Lower lobe of right lung (tissue), 2 donors: ENCODE results near the gene PLA2G4D. TPM values are rescaled to one million over a fixed set of nuclear protein-coding genes. Genes with fewer than 3 reads are reported as not detected.

Source experiments
- ATAC-seq, 2 donors: fragments of 200-7000 bp; cut with Tn5 transposase; one replicate each; pipeline ENCODE4 v1.9.1; 2020 to 2022; ENCODE audit warnings: mild to moderate bottlenecking in 2 of 2, moderate library complexity in 2 of 2
- DNase-seq: peaks from one replicate; pipeline ENCODE4 v3.0.0-alpha.2; 2020
- H3K27ac ChIP-seq: fragments of 200-600 bp; one replicate; pipeline ENCODE4 v1.8.0; 2022
- H3K27me3 ChIP-seq: fragments of 200-600 bp; one replicate; pipeline ENCODE4 v1.8.0; 2022; ENCODE audit warnings: low read depth
- H3K36me3 ChIP-seq: fragments of 200-600 bp; one replicate; pipeline ENCODE4 v1.8.0; 2022; ENCODE audit warnings: mild to moderate bottlenecking
- H3K4me1 ChIP-seq: fragments of 200-600 bp; one replicate; pipeline ENCODE4 v1.8.0; 2022
- H3K4me3 ChIP-seq: fragments of 200-600 bp; one replicate; pipeline ENCODE4 v1.8.0; 2022; ENCODE audit warnings: mild to moderate bottlenecking
- H3K9me3 ChIP-seq: fragments of 200-600 bp; one replicate; pipeline ENCODE4 v1.8.0; 2022
- CTCF ChIP-seq: fragments of 200-600 bp; IDR thresholded peaks from one replicate; pipeline ENCODE4 v1.8.0; 2022; ENCODE audit warnings: antibody characterized with exemption, mild to moderate bottlenecking
- intact Hi-C: fragments of 100-400 bp; cut with DNase I; formaldehyde crosslinking; loops from one replicate; pipeline ENCODE4 v1.11.0; 2022
- total RNA-seq: library from RNA; stranded (reverse); fragmentation: NEBNext Ultra II Directional; extraction: Animal tissue kit (Norgen Biotek cat#: 25700); gene quantifications from one replicate; pipeline ENCODE4 v1.2.1, GENCODE V29; 2021
- donor health status: DM: no; HTN: yes; CAD: no; lungs with severe emphysema.

PLA2G4D gene
- total RNA-seq, 1 donor from 2014 or later: not detected

GRCh38 chr15:42131006-42131405 is 36.6 kb upstream of the PLA2G4D start:
- Histone ChIP-seq H3K36me3 (no peaks in the 10 kb centered on the region), H3K27me3 (no peaks in the 10 kb centered on the region), H3K4me3 (no peak overlapping the region), H3K27ac (no peak overlapping the region), H3K4me1 (no peaks in the 10 kb centered on the region), H3K9me3 (no peaks in the 10 kb centered on the region)
- intact Hi-C loops: no loop called here
- ATAC-seq (no peak), DNase-seq (no peak)
- TF ChIP-seq CTCF: no peak

- no peak for TF ChIP-seq CTCF
- intact Hi-C loops: no loop called here
These were observed 36.1 kb upstream of the PLA2G4D start for GRCh38 chr15:42130246-42130986.

GRCh38 chr15:42129364-42129763 is 35.0 kb upstream of the PLA2G4D start:
- Histone ChIP-seq H3K4me1 (no peaks in the 10 kb centered on the region), H3K27me3 (no peaks in the 10 kb centered on the region), H3K9me3 (no peaks in the 10 kb centered on the region), H3K27ac (no peak overlapping the region), H3K4me3 (no peak overlapping the region), H3K36me3 (no peaks in the 10 kb centered on the region)
- intact Hi-C loops: no loop called here
- ATAC-seq (no peak), DNase-seq (no peak)
- TF ChIP-seq CTCF: no peak

More at GRCh38 chr15:42130246-42130986, 36.1 kb upstream of the PLA2G4D start:
- H3K27me3 ChIP-seq: no peaks in the 10 kb centered on the region
- no peak overlapping the region for H3K27ac ChIP-seq
- ATAC-seq: no peak
- H3K36me3 ChIP-seq: no peaks in the 10 kb centered on the region
- H3K4me1 ChIP-seq: no peaks in the 10 kb centered on the region
- no peak overlapping the region for H3K4me3 ChIP-seq
- DNase-seq: no peak
- no peaks in the 10 kb centered on the region for H3K9me3 ChIP-seq

- Histone ChIP-seq H3K27me3 (no peaks in the 10 kb centered on the region), H3K27ac (no peak overlapping the region), H3K4me3 (no peak overlapping the region), H3K9me3 (no peaks in the 10 kb centered on the region), H3K4me1 (no peaks in the 10 kb centered on the region), H3K36me3 (no peaks in the 10 kb centered on the region)
- DNase-seq (no peak), ATAC-seq (no peak)
- TF ChIP-seq CTCF: no peak
- intact Hi-C loops: no loop called here
These were observed 34.1 kb upstream of the PLA2G4D start for GRCh38 chr15:42128476-42128875.

- Histone ChIP-seq H3K27me3 (no peaks in the 10 kb centered on the region), H3K9me3 (no peaks in the 10 kb centered on the region), H3K4me1 (peaks cover 10% of the 10 kb centered on the region), H3K27ac (no peak overlapping the region), H3K36me3 (no peaks in the 10 kb centered on the region), H3K4me3 (no peak overlapping the region)
- ATAC-seq: no peak
- intact Hi-C loops: no loop called here
- no peak for TF ChIP-seq CTCF
- DNase-seq: no peak
These were observed 29.2 kb upstream of the PLA2G4D start for GRCh38 chr15:42123546-42123945.
